A549 (cell line): ENCODE measurements around the gene N4BP3.

ENCODE experiments used
- EHMT2 ChIP-seq: fragments of 200-600 bp; sonication (generic); IDR thresholded peaks from 2 replicates; pipeline ENCODE4 v1.6.1; 2016; ENCODE audit warnings: antibody characterized with exemption, low read depth, mild to moderate bottlenecking, moderate library complexity
- EP300 ChIP-seq, 2 experiments: fragments of >200 bp; sonication (Bioruptor Twin); formaldehyde crosslinking; IDR thresholded peaks; 2 replicates in 1 of 2; 3 replicates in 1 of 2; pipeline ENCODE4 v1.6.1; 2016 to 2017
- HOXA7 ChIP-seq: fragments of 250-450 bp; sonication (Bioruptor Pico); IDR thresholded peaks from 2 replicates; pipeline ENCODE4 v1.5.0; 2020; ENCODE audit warnings: mild to moderate bottlenecking, moderate library complexity
- JUN ChIP-seq, 2 experiments: fragments of >200 bp; sonication (Bioruptor Twin); formaldehyde crosslinking; IDR thresholded peaks; 2 replicates in 1 of 2; 3 replicates in 1 of 2; pipeline ENCODE4 v1.6.1; 2016 to 2017
- KDM5A ChIP-seq: fragments of 200-600 bp; sonication (generic); IDR thresholded peaks from 2 replicates; pipeline ENCODE4 v1.6.1; 2016; ENCODE audit warnings: antibody characterized with exemption, mild to moderate bottlenecking
- POLR2A ChIP-seq: IDR thresholded peaks from 2 replicates; pipeline ENCODE4 v1.6.1; 2012; ENCODE audit warnings: mild to moderate bottlenecking, low read length
- POLR2AphosphoS2 ChIP-seq: conservative IDR thresholded peaks from 2 replicates; pipeline ENCODE4 v1.6.1; 2012; ENCODE audit warnings: low read length, improper control_type of control experiment, inconsistent platforms
- TF ChIP-seq, protein P1 (sequence below): fragments of >200 bp; sonication (Bioruptor Twin); formaldehyde crosslinking; IDR thresholded peaks from 3 replicates; pipeline ENCODE4 v1.5.1; 2016

DNA sequence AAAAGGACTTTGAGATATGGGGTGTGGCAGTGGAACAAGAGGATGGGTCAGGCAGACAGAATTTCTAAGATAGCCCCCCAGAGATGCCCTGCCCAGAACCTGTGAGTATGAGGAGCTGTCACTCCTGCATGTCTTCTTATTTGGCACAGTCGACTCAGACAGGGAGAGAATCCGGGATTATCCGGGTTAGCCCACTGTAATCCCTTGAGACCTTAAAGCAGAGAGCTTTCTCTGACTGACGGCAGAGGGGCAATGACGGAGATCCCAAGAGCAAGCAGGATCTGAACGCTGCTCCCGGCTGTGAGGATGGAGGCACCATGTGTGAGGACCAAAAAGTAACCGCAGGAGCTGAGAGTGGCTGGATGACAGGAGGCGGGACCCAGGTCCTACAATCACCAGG is 49.1 kb downstream of the N4BP3 start:
- no peak for TF ChIP-seq JUN (IDR thresholded peaks at IDR 0.05)
- TF ChIP-seq EHMT2: no peak
- TF ChIP-seq POLR2A: no peak
- TF ChIP-seq HOXA7 (CRISPR knock-in tag): no peak
- TF ChIP-seq POLR2AphosphoS2: no peak
- no peak for TF ChIP-seq KDM5A
- TF ChIP-seq, protein P1, sequence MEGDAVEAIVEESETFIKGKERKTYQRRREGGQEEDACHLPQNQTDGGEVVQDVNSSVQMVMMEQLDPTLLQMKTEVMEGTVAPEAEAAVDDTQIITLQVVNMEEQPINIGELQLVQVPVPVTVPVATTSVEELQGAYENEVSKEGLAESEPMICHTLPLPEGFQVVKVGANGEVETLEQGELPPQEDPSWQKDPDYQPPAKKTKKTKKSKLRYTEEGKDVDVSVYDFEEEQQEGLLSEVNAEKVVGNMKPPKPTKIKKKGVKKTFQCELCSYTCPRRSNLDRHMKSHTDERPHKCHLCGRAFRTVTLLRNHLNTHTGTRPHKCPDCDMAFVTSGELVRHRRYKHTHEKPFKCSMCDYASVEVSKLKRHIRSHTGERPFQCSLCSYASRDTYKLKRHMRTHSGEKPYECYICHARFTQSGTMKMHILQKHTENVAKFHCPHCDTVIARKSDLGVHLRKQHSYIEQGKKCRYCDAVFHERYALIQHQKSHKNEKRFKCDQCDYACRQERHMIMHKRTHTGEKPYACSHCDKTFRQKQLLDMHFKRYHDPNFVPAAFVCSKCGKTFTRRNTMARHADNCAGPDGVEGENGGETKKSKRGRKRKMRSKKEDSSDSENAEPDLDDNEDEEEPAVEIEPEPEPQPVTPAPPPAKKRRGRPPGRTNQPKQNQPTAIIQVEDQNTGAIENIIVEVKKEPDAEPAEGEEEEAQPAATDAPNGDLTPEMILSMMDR: no peak
- TF ChIP-seq EP300 (IDR thresholded peaks at IDR 0.05): no peak
